Vagina (tissue), 2 donors: ENCODE measurements around the gene PAEP. TPM values are rescaled to one million over a fixed set of nuclear protein-coding genes. Genes with fewer than 3 reads are reported as not detected.

Experiments used
- DNase-seq, 2 donors: peaks; one replicate each; pipeline ENCODE4 v3.0.0-alpha.2; 2017; ENCODE audit errors: extremely low spot score in 2 of 2
- H3K27ac ChIP-seq: fragments of 200-600 bp; sonication (generic); one replicate; pipeline ENCODE4 v1.5.1; 2019
- H3K27me3 ChIP-seq: fragments of 200-600 bp; sonication (generic); one replicate; pipeline ENCODE4 v1.5.1; 2019
- H3K36me3 ChIP-seq, 2 donors: fragments of 200-600 bp; sonication (generic); one replicate each; pipeline ENCODE4 v1.5.1; 2017 to 2019
- H3K4me1 ChIP-seq: fragments of 200-600 bp; sonication (generic); one replicate; pipeline ENCODE4 v1.5.1; 2019
- H3K4me3 ChIP-seq, 2 donors: fragments of 200-600 bp; sonication (generic); 1 replicate in 1 of 2; 2 replicates in 1 of 2; pipeline ENCODE4 v1.5.1; 2016 to 2019
- H3K9me3 ChIP-seq: fragments of 200-600 bp; sonication (generic); one replicate; pipeline ENCODE4 v1.5.1; 2019
- POLR2A ChIP-seq, 2 donors: fragments of 450-650 bp; IDR thresholded peaks; one replicate each; pipeline ENCODE4 v1.6.1; 2017; ENCODE audit warnings: antibody characterized with exemption in 2 of 2, mild to moderate bottlenecking in 2 of 2, moderate library complexity in 2 of 2
- POLR2AphosphoS5 ChIP-seq, 2 donors: sonication (generic); formaldehyde crosslinking; IDR thresholded peaks; one replicate each; pipeline ENCODE4 v1.9.0; 2017; ENCODE audit warnings: antibody characterized with exemption in 2 of 2, mild to moderate bottlenecking in 2 of 2, low read depth in 1 of 2; ENCODE audit not compliant: insufficient read depth in 1 of 2
- intact Hi-C: fragments of 100-400 bp; cut with DNase I; formaldehyde crosslinking; loops from one replicate; pipeline ENCODE4 v1.15.1; 2023
- total RNA-seq: library from RNA; depleted of rRNA; stranded (reverse); fragments of >200 nt; gene quantifications from one replicate; pipeline ENCODE4 v1.2.3, GENCODE V29; 2016
- TF ChIP-seq, protein P1 (sequence below), 3 experiments: fragments of 450-650 bp in 2 of 3; fragments of 200-600 bp in 1 of 3; sonication (generic) in 1 of 3; IDR thresholded peaks; one replicate each; pipeline ENCODE4 v1.5.1; 2017 to 2019; ENCODE audit warnings: antibody characterized with exemption in 3 of 3, mild to moderate bottlenecking in 2 of 3, moderate library complexity in 2 of 3

Gene PAEP
- total RNA-seq, 1 donor from 2014 or later = not detected

DNA sequence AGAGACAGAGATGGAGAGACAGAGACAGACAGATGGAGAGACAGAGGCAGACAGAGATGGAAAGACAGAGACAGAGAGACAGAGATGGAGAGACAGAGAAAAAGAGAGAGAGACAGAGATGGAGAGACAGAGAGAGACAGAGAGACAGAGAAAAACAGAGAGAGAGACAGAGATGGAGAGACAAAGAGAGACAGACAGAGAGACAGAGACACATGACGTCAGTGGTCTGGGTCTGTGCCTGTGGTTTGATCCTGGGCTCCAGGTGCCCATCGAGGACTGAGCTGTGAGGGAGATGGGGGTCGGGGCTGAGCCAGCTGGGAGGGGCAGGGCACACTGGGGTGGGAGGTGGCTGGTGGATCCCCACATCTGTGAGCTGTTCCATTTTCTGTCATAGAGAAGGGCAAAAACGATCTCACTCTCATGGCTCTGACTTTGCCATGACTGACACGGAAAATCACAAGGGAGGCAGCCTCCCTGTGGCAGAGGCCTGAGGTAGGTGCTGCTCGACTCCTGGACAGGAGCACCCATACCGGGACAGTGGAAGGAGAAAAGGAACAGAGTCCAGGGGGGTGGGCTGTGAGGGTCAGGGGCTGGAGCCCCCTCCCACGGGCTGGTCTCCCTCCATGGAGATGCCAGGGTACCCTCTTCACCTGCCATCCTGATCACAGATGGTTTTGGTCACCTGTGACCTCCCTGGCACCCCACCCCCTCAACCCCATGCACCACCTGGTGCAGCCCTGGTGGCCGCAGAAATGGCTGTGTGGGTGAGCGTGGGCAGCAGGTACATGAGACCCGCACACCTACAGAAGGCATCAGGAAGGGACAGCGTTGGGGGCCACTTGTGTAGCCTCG is 49.0 kb downstream of the PAEP start:
- no peak overlapping the region for H3K27ac ChIP-seq
- intact Hi-C loops = no loop called here
- no peaks in the 10 kb centered on the region for H3K4me1 ChIP-seq
- no peaks in the 10 kb centered on the region for H3K36me3 ChIP-seq
- no peaks in the 10 kb centered on the region for H3K9me3 ChIP-seq
- H3K27me3 ChIP-seq = no peaks in the 10 kb centered on the region
- peak; percentile 72 to 78 for DNase-seq
- TF ChIP-seq, protein P1, sequence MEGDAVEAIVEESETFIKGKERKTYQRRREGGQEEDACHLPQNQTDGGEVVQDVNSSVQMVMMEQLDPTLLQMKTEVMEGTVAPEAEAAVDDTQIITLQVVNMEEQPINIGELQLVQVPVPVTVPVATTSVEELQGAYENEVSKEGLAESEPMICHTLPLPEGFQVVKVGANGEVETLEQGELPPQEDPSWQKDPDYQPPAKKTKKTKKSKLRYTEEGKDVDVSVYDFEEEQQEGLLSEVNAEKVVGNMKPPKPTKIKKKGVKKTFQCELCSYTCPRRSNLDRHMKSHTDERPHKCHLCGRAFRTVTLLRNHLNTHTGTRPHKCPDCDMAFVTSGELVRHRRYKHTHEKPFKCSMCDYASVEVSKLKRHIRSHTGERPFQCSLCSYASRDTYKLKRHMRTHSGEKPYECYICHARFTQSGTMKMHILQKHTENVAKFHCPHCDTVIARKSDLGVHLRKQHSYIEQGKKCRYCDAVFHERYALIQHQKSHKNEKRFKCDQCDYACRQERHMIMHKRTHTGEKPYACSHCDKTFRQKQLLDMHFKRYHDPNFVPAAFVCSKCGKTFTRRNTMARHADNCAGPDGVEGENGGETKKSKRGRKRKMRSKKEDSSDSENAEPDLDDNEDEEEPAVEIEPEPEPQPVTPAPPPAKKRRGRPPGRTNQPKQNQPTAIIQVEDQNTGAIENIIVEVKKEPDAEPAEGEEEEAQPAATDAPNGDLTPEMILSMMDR (IDR thresholded peaks at IDR 0.05) = no peak
- TF ChIP-seq POLR2A (IDR thresholded peaks at IDR 0.05) = no peak
- no peak overlapping the region for H3K4me3 ChIP-seq

DNA sequence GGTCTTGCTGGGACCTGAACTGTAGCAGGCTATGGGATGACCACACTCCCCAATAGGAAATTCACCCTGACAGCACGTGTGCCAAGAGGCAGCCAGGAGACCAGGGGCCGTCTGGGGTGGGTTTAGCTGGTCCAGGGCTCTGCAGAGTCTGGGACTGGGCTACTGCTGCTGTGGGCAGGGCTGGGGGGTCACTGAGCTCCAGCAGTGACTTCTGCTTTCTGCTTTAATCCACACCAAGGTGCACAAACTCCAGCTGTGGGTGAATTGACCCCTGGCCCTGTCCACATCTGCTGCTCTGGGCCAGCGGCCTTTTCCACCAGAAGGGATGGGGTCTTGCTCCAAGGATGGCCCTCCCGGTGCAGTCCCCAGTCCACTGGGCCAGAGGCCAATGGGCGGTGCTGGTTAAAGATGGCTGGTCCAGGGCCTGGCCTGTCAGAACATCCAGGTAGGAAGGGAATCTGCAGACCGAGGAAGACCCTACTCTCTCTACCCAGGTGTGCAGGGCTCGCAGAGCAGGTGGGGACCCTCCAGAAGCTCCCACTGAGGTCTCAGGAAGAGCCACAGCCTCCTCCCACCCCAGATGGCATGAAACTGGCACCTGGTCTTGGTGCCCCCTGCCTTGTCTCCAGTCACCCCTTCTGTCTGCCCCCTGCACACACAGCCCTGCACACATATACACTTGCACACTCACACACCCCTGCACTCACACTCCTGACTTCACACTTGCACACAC is 49.8 kb downstream of the PAEP start:
- intact Hi-C loops = no loop called here
- TF ChIP-seq, protein P1 (IDR thresholded peaks at IDR 0.05) = no peak
- TF ChIP-seq POLR2AphosphoS5 (IDR thresholded peaks at IDR 0.05; ENCODE audit: insufficient read depth in 1 of 2, low read depth in 1 of 2) (no peak), POLR2A (IDR thresholded peaks at IDR 0.05) (no peak)
- no peaks in the 10 kb centered on the region for H3K4me1 ChIP-seq
- no peaks in the 10 kb centered on the region for H3K27me3 ChIP-seq
- H3K36me3 ChIP-seq = no peaks in the 10 kb centered on the region
- DNase-seq = peak in 1 of 2 donors; percentile 84
- H3K9me3 ChIP-seq = no peaks in the 10 kb centered on the region
- H3K27ac ChIP-seq = no peak overlapping the region
- no peak overlapping the region for H3K4me3 ChIP-seq

- no peaks in the 10 kb centered on the region for H3K4me1 ChIP-seq
- no peak overlapping the region for H3K4me3 ChIP-seq
- no peaks in the 10 kb centered on the region for H3K27me3 ChIP-seq
- DNase-seq = no peak
- no peak overlapping the region for H3K27ac ChIP-seq
- TF ChIP-seq POLR2A (IDR thresholded peaks at IDR 0.05) (no peak), POLR2AphosphoS5 (IDR thresholded peaks at IDR 0.05; ENCODE audit: insufficient read depth in 1 of 2, low read depth in 1 of 2) (no peak)
- TF ChIP-seq, protein P1 (IDR thresholded peaks at IDR 0.05) = no peak
- no peaks in the 10 kb centered on the region for H3K9me3 ChIP-seq
- H3K36me3 ChIP-seq = no peaks in the 10 kb centered on the region
- intact Hi-C loops = no loop called here
These were observed 50.3 kb downstream of the PAEP start for GRCh38 chr9:135611875-135612209.

GRCh38 chr9:135612437-135612836 is 50.9 kb downstream of the PAEP start:
- no peaks in the 10 kb centered on the region for H3K36me3 ChIP-seq
- H3K9me3 ChIP-seq = no peaks in the 10 kb centered on the region
- intact Hi-C loops = no loop called here
- no peak overlapping the region for H3K27ac ChIP-seq
- H3K4me3 ChIP-seq = no peak overlapping the region
- no peak for TF ChIP-seq POLR2AphosphoS5 (IDR thresholded peaks at IDR 0.05; ENCODE audit: insufficient read depth in 1 of 2, low read depth in 1 of 2)
- TF ChIP-seq, protein P1 (IDR thresholded peaks at IDR 0.05) = no peak
- TF ChIP-seq POLR2A (IDR thresholded peaks at IDR 0.05) = no peak
- H3K4me1 ChIP-seq = no peaks in the 10 kb centered on the region
- DNase-seq = no peak
- no peaks in the 10 kb centered on the region for H3K27me3 ChIP-seq
